Gastrocnemius medialis (tissue), 4 donors: ENCODE results near the gene ACAD10. TPM values are rescaled to one million over a fixed set of nuclear protein-coding genes. Genes with fewer than 3 reads are reported as not detected.
"Not testable (repeated sequence)": the region's sequence is repeated elsewhere in the genome, so short reads cannot be mapped to it uniquely, and the experiment has no call there.

ENCODE experiments used
- ATAC-seq, 2 donors: fragments of 150-250 bp; one replicate each; pipeline ENCODE4 v1.9.1; 2016
- DNase-seq, 2 donors: peaks; one replicate each; pipeline ENCODE4 v3.0.0-alpha.2; 2019
- H3K27ac ChIP-seq, 4 donors: fragments of 200-600 bp; sonication (generic); 1 replicate in 1 of 4; 2 replicates in 3 of 4; pipeline ENCODE4 v1.5.1; 2016 to 2018; ENCODE audit warnings: mild to moderate bottlenecking in 2 of 4, moderate library complexity in 1 of 4
- H3K27me3 ChIP-seq, 3 donors: fragments of 200-600 bp; sonication (generic) in 2 of 3; 1 replicate in 1 of 3; 2 replicates in 2 of 3; pipeline versions ENCODE4 v1.5.1 to v1.6.0; 2016 to 2019; ENCODE audit warnings: mild to moderate bottlenecking in 1 of 3, moderate library complexity in 1 of 3
- H3K36me3 ChIP-seq, 2 donors: fragments of 200-600 bp; sonication (generic) in 1 of 2; one replicate each; pipeline ENCODE4 v1.5.1; 2017 to 2018
- H3K4me1 ChIP-seq, 2 donors: fragments of 200-600 bp; sonication (generic) in 1 of 2; one replicate each; pipeline ENCODE4 v1.5.1; 2016 to 2017; ENCODE audit warnings: mild to moderate bottlenecking in 2 of 2
- H3K4me3 ChIP-seq, 4 donors: fragments of 200-600 bp; sonication (generic) in 3 of 4; 1 replicate in 1 of 4; 2 replicates in 3 of 4; pipeline ENCODE4 v1.5.1; 2016 to 2019; ENCODE audit warnings: mild to moderate bottlenecking in 2 of 4
- H3K9me3 ChIP-seq, 3 donors: fragments of 200-600 bp; sonication (generic) in 2 of 3; 1 replicate in 1 of 3; 2 replicates in 2 of 3; pipeline ENCODE4 v1.5.1; 2016 to 2019
- POLR2A ChIP-seq, 2 donors: fragments of 450-650 bp; IDR thresholded peaks; one replicate each; pipeline ENCODE4 v1.6.1; 2017; ENCODE audit warnings: antibody characterized with exemption in 2 of 2, mild to moderate bottlenecking in 2 of 2, moderate library complexity in 2 of 2
- in situ Hi-C, 4 donors: fragments of 200-750 bp; cut with MboI; loops; one replicate each; pipeline versions ENCODE4 v1.15.0 to v1.8.0; 2017; ENCODE audit warnings: low sequenced_read_pairs in 4 of 4
- intact Hi-C: fragments of 100-400 bp; cut with DNase I; formaldehyde crosslinking; loops from one replicate; pipeline ENCODE4 v1.15.1; 2023; ENCODE audit warnings: low total_unique reads
- total RNA-seq, 4 donors: library from RNA; depleted of rRNA; stranded (reverse); fragments of >200 nt; gene quantifications; one replicate each; pipeline versions ENCODE4 v1.1.0 to v1.2.3, GENCODE V29; 2016
- TF ChIP-seq, protein P1 (sequence below), 5 experiments: fragments of 450-650 bp in 3 of 5; fragments of 200-600 bp in 2 of 5; sonication (generic) in 2 of 5; IDR thresholded peaks in 4 of 5; conservative IDR thresholded peaks in 1 of 5; 1 replicate in 4 of 5; 2 replicates in 1 of 5; pipeline ENCODE4 v1.5.1; 2016 to 2019; ENCODE audit warnings: antibody characterized with exemption in 5 of 5, mild to moderate bottlenecking in 3 of 5, moderate library complexity in 3 of 5

ACAD10 gene
- total RNA-seq, 4 donors from 2014 or later = 8.3 to 12.6 (median 11.7) TPM

DNA sequence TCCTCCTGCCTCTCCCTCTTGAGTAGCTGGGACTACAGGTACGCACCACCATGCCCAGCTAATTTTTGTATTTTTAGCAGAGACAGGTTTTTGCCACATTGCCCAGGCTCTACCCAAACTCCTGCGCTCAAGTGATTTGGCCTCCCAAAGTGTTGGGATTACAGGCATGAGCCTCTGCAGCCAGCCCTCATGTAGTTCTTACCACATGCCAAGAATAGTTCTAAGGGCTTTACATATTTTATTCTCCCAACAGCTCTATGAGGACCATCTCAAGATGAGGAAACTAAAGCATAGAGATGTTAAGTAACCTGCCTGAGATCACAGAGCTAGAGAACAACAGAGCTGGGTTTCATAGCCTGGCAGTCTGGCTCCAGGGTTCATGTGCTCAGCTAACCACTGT, 42.9 kb downstream of the ACAD10 start:
- H3K9me3 ChIP-seq = no peaks in the 10 kb centered on the region
- no peak for DNase-seq
- H3K4me1 ChIP-seq = no peaks in the 10 kb centered on the region
- H3K27ac ChIP-seq = no peak overlapping the region
- no peaks in the 10 kb centered on the region for H3K27me3 ChIP-seq
- ATAC-seq = no peak
- H3K36me3 ChIP-seq = peaks cover 0 to 38% of the 10 kb centered on the region in 2 donors
- in situ Hi-C loops = no loop called here
- TF ChIP-seq, protein P1, sequence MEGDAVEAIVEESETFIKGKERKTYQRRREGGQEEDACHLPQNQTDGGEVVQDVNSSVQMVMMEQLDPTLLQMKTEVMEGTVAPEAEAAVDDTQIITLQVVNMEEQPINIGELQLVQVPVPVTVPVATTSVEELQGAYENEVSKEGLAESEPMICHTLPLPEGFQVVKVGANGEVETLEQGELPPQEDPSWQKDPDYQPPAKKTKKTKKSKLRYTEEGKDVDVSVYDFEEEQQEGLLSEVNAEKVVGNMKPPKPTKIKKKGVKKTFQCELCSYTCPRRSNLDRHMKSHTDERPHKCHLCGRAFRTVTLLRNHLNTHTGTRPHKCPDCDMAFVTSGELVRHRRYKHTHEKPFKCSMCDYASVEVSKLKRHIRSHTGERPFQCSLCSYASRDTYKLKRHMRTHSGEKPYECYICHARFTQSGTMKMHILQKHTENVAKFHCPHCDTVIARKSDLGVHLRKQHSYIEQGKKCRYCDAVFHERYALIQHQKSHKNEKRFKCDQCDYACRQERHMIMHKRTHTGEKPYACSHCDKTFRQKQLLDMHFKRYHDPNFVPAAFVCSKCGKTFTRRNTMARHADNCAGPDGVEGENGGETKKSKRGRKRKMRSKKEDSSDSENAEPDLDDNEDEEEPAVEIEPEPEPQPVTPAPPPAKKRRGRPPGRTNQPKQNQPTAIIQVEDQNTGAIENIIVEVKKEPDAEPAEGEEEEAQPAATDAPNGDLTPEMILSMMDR (IDR thresholded peaks at IDR 0.05 in 4 of 5, conservative IDR thresholded peaks at IDR 0.05 in 1 of 5) = no peak
- TF ChIP-seq POLR2A (IDR thresholded peaks at IDR 0.05) = no peak
- no peak overlapping the region for H3K4me3 ChIP-seq
- intact Hi-C loops = no loop called here

DNA sequence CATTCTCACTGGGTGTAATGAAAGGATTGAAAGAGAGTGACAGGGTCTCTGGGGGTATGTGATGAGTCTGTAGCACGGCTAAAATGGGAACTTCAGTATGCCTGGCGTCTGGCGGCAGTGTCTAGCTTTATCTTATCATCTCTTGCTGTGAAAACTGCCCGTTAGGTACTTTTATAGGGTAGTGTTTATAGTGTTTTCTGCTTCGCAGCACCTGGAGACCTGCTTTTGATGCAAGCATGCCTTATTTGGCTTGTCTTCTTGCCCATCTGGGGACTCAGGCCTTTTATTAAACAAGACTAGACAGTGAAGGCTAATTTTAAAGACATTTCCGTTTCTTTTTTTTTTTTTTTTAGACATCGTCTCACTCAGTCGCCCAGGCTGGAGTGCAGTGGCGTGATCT, 44.6 kb downstream of the ACAD10 start:
- Histone ChIP-seq H3K27ac (no peak overlapping the region), H3K36me3 (peaks cover 0 to 42% of the 10 kb centered on the region in 2 donors), H3K9me3 (no peaks in the 10 kb centered on the region), H3K4me1 (no peaks in the 10 kb centered on the region), H3K4me3 (no peak overlapping the region), H3K27me3 (no peaks in the 10 kb centered on the region)
- no peak for ATAC-seq
- TF ChIP-seq, protein P1 (IDR thresholded peaks at IDR 0.05 in 4 of 5, conservative IDR thresholded peaks at IDR 0.05 in 1 of 5) = no peak
- TF ChIP-seq POLR2A (IDR thresholded peaks at IDR 0.05) = no peak
- intact Hi-C loops = no loop called here
- DNase-seq = no peak
- in situ Hi-C loops = no loop called here

GRCh38 chr12:111732786-111733185, 46.9 kb downstream of the ACAD10 start:
- Histone ChIP-seq H3K27me3 (no peaks in the 10 kb centered on the region), H3K9me3 (no peaks in the 10 kb centered on the region), H3K4me1 (no peaks in the 10 kb centered on the region), H3K27ac (no peak overlapping the region), H3K36me3 (peaks cover 0 to 50% of the 10 kb centered on the region in 2 donors), H3K4me3 (no peak overlapping the region)
- TF ChIP-seq POLR2A (IDR thresholded peaks at IDR 0.05) = no peak
- TF ChIP-seq, protein P1 (IDR thresholded peaks at IDR 0.05 in 4 of 5, conservative IDR thresholded peaks at IDR 0.05 in 1 of 5) = no peak
- in situ Hi-C loops (no loop called here), intact Hi-C loops (no loop called here)
- DNase-seq (no peak), ATAC-seq (no peak)

DNA sequence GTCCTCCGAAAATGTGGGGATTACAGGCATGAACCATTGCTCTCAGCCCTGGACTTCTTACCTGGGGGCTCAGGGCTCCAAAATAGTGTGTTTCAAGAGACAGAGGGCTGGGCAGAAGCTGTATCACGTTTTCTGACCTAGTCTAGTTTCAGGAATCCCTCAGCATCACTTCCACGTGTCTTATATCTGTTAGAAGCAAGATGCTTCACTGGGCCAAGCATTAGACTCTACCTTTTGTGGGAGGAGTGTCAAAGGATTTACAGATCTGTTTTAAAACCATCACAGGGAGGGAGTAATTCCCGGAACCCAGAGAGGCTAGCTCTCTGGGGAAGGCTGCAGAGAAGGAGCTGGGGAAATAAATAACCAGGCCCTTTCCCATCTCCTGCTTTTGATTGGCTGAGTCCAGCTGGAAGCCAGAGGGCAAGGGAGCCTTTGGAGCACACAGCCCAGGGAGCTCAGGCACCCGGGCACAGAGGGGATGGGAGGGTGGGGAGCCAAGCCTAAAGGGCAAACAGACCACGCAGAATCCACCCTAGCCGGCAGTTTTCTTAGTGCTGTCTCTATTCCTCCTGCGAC, 47.6 kb downstream of the ACAD10 start:
- DNase-seq (no peak), ATAC-seq (no peak)
- in situ Hi-C loops (no loop called here), intact Hi-C loops (no loop called here)
- Histone ChIP-seq H3K9me3 (no peaks in the 10 kb centered on the region), H3K4me3 (no peak overlapping the region), H3K27me3 (no peaks in the 10 kb centered on the region), H3K27ac (no peak overlapping the region), H3K4me1 (no peaks in the 10 kb centered on the region), H3K36me3 (peaks cover 0 to 56% of the 10 kb centered on the region in 2 donors)
- TF ChIP-seq POLR2A (IDR thresholded peaks at IDR 0.05) = no peak
- TF ChIP-seq, protein P1 (IDR thresholded peaks at IDR 0.05 in 4 of 5, conservative IDR thresholded peaks at IDR 0.05 in 1 of 5) = no peak

DNA sequence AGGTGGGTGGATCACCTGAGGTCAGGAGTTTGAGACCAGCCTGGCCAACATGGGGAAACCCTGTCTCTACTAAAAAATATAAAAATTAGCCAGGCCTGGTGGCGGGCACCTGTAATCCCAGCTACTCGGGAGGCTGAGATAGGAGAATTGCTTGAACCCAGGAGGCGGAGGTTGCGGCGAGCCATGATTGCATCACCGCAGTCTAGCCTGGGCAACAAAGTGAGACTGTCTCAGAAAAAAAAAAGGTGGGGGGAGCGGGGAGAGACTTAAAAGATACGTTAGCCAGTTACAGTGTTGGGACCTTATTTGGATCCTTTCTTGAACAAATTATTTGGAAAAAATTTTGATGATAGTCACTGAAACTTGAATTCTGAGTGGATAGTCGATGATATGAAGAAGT, 53.7 kb downstream of the ACAD10 start:
- H3K27ac ChIP-seq, H3K4me3 ChIP-seq, intact Hi-C loops: not testable (repeated sequence)

More for the DNA sequence above, 53.7 kb downstream of the ACAD10 start:
- H3K9me3 ChIP-seq, DNase-seq, H3K27me3 ChIP-seq, in situ Hi-C loops, ATAC-seq, H3K4me1 ChIP-seq: not testable (repeated sequence)
- peaks cover 0 to 29% of the 10 kb centered on the region in 2 donors for H3K36me3 ChIP-seq
